Body of pancreas (tissue), 4 donors: ENCODE results near the gene CARS2.

ENCODE experiments used
- POLR2A ChIP-seq, 3 donors: fragments of 450-650 bp; IDR thresholded peaks; one replicate each; pipeline ENCODE4 v1.6.1; 2016; ENCODE audit warnings: antibody characterized with exemption in 3 of 3, mild to moderate bottlenecking in 2 of 3
- TF ChIP-seq, protein P1 (sequence below), 7 experiments: fragments of 450-650 bp in 4 of 7; fragments of 200-600 bp in 3 of 7; sonication (generic) in 3 of 7; IDR thresholded peaks; one replicate each; pipeline ENCODE4 v1.5.1; 2016 to 2019; ENCODE audit warnings: antibody characterized with exemption in 7 of 7

DNA sequence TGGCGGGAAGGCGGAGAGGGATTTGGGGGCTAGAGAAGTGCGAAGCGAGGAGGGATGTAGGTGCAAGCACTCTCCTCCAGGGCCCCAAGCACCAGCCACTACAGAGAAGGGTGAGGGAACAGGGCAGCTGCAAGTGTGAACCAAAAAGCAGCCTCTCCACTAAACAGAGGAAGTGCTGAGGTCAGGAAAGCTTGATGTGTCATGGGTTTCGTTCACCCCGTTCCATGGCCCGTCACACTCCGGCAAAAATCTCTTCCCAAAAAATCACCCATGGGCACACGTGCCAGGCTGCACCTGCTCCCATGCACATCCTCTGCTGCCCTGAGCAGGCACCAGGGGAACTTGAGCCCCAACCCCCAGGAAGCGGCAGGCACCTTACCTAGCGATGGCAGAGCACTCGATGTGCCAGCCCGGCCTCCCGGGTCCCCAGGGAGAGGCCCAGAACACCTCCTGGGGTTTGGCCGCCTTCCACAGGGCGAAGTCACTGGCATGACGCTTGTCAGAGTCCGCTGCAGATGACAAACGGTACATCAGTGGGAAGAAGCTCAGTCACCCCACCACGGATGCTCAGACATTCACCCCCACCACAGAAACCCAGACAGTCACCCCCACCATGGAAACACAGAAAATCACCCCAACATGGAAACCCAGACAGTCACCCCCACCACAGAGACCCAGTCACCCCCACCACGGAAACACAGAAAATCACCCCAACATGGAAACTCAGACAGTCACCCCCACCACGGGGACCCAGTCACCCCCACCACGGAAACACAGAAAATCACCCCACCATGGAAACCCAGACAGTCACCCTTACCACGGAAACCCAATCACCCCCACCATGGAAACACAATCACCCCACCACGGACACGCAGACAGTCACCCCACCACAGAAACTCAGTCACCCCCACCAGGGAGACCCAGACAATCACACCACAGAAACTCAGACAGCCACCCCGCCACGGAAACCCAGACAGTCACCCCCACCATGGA is 29.0 kb downstream of the CARS2 start:
- TF ChIP-seq, protein P1, sequence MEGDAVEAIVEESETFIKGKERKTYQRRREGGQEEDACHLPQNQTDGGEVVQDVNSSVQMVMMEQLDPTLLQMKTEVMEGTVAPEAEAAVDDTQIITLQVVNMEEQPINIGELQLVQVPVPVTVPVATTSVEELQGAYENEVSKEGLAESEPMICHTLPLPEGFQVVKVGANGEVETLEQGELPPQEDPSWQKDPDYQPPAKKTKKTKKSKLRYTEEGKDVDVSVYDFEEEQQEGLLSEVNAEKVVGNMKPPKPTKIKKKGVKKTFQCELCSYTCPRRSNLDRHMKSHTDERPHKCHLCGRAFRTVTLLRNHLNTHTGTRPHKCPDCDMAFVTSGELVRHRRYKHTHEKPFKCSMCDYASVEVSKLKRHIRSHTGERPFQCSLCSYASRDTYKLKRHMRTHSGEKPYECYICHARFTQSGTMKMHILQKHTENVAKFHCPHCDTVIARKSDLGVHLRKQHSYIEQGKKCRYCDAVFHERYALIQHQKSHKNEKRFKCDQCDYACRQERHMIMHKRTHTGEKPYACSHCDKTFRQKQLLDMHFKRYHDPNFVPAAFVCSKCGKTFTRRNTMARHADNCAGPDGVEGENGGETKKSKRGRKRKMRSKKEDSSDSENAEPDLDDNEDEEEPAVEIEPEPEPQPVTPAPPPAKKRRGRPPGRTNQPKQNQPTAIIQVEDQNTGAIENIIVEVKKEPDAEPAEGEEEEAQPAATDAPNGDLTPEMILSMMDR (IDR thresholded peaks at IDR 0.05): no peak
- TF ChIP-seq POLR2A (IDR thresholded peaks at IDR 0.05): peak in 1 of 3 donors; percentile 10
